ENCODE results near the gene CYP1A1. TPM values are rescaled to one million over a fixed set of nuclear protein-coding genes. Genes with fewer than 3 reads are reported as not detected.
A peak's percentile ranks its signal among the peaks of the same experiment; 100 is the strongest.

Gene CYP1A1
- total RNA-seq: 0.37 and 0.48 TPM in 2 replicates

GRCh38 chr15:74725225-74725774 lies at the start of gene CYP1A1:
TSS of gene CYP1A1 (minus strand) at chr15:74725528. CDS start at chr15:74723097, 2,431 bp downstream.
- Mint-ChIP-seq H3K9me3 (no peaks in the 10 kb centered on the region), H3K4me3 (ENCODE audit: low read depth) (peak within 1 kb of the TSS; percentile 71), H3K4me1 (ENCODE audit: low read depth) (peaks cover 9% of the 10 kb centered on the region), H3K27ac (no peak within 1 kb of the TSS), H3K27me3 (ENCODE audit: low read depth) (peaks cover 13% of the 10 kb centered on the region), H3K36me3 (ENCODE audit: low read depth) (no peaks in the 10 kb centered on the region)
- intact Hi-C loops (cut with micrococcal nuclease): no loop called here
- DNase-seq (ENCODE audit: low spot score): no peak

GRCh38 chr15:74773731-74774252 lies 48.5 kb upstream of the CYP1A1 start:
- Mint-ChIP-seq H3K4me1 (ENCODE audit: low read depth) (peaks cover 64% of the 10 kb centered on the region), H3K4me3 (ENCODE audit: low read depth) (no peak overlapping the region), H3K27ac (peak overlapping the region; percentile 55), H3K36me3 (ENCODE audit: low read depth) (no peaks in the 10 kb centered on the region), H3K9me3 (no peaks in the 10 kb centered on the region), H3K27me3 (ENCODE audit: low read depth) (no peaks in the 10 kb centered on the region)
- intact Hi-C loops (cut with micrococcal nuclease): no loop called here
- no peak for DNase-seq (ENCODE audit: low spot score)

GRCh38 chr15:74773329-74773728 lies 48.0 kb upstream of the CYP1A1 start:
- no peaks in the 10 kb centered on the region for H3K36me3 Mint-ChIP-seq (ENCODE audit: low read depth)
- no peaks in the 10 kb centered on the region for H3K27me3 Mint-ChIP-seq (ENCODE audit: low read depth)
- no peak overlapping the region for H3K4me3 Mint-ChIP-seq (ENCODE audit: low read depth)
- peak overlapping the region; percentile 55 for H3K27ac Mint-ChIP-seq
- no peak for DNase-seq (ENCODE audit: low spot score)
- peaks cover 62% of the 10 kb centered on the region for H3K4me1 Mint-ChIP-seq (ENCODE audit: low read depth)
- no peaks in the 10 kb centered on the region for H3K9me3 Mint-ChIP-seq
- intact Hi-C loops (cut with micrococcal nuclease): no loop called here

- no peaks in the 10 kb centered on the region for H3K9me3 Mint-ChIP-seq
- H3K36me3 Mint-ChIP-seq (ENCODE audit: low read depth): no peaks in the 10 kb centered on the region
- H3K27me3 Mint-ChIP-seq (ENCODE audit: low read depth): no peaks in the 10 kb centered on the region
- no peak for DNase-seq (ENCODE audit: low spot score)
- H3K4me3 Mint-ChIP-seq (ENCODE audit: low read depth): no peak overlapping the region
- H3K27ac Mint-ChIP-seq: no peak overlapping the region
- peaks cover 33% of the 10 kb centered on the region for H3K4me1 Mint-ChIP-seq (ENCODE audit: low read depth)
- intact Hi-C loops (cut with micrococcal nuclease): loop anchor here (2.0 kb wide), 1 partner anchor 72 kb away; the partner anchor contains the start of gene ULK3
Observed at GRCh38 chr15:74770211-74770903, 45.0 kb upstream of the CYP1A1 start.

- intact Hi-C loops (cut with micrococcal nuclease): loop anchor here (1.0 to 2.0 kb wide), 3 partner anchors 73 to 394 kb away; partner anchors contain the start of gene ULK3
- H3K9me3 Mint-ChIP-seq: no peaks in the 10 kb centered on the region
- H3K4me1 Mint-ChIP-seq (ENCODE audit: low read depth): peaks cover 28% of the 10 kb centered on the region
- H3K27ac Mint-ChIP-seq: no peak overlapping the region
- DNase-seq (ENCODE audit: low spot score): no peak
- no peaks in the 10 kb centered on the region for H3K27me3 Mint-ChIP-seq (ENCODE audit: low read depth)
- H3K4me3 Mint-ChIP-seq (ENCODE audit: low read depth): no peak overlapping the region
- H3K36me3 Mint-ChIP-seq (ENCODE audit: low read depth): no peaks in the 10 kb centered on the region
Observed at GRCh38 chr15:74769463-74770025, 44.2 kb upstream of the CYP1A1 start.

- H3K4me1 Mint-ChIP-seq (ENCODE audit: low read depth): peaks cover 23% of the 10 kb centered on the region
- no peaks in the 10 kb centered on the region for H3K9me3 Mint-ChIP-seq
- no peaks in the 10 kb centered on the region for H3K36me3 Mint-ChIP-seq (ENCODE audit: low read depth)
- no peaks in the 10 kb centered on the region for H3K27me3 Mint-ChIP-seq (ENCODE audit: low read depth)
- no peak overlapping the region for H3K27ac Mint-ChIP-seq
- intact Hi-C loops (cut with micrococcal nuclease): loop anchor here (1.0 kb wide), 2 partner anchors 134 to 394 kb away; no protein-coding TSS in a partner anchor
- DNase-seq (ENCODE audit: low spot score): peak; percentile 45
- H3K4me3 Mint-ChIP-seq (ENCODE audit: low read depth): no peak overlapping the region
Observed at GRCh38 chr15:74768771-74769342, 43.5 kb upstream of the CYP1A1 start.

GRCh38 chr15:74768099-74768770 lies 42.9 kb upstream of the CYP1A1 start:
- peaks cover 21% of the 10 kb centered on the region for H3K4me1 Mint-ChIP-seq (ENCODE audit: low read depth)
- no peaks in the 10 kb centered on the region for H3K9me3 Mint-ChIP-seq
- intact Hi-C loops (cut with micrococcal nuclease): no loop called here
- DNase-seq (ENCODE audit: low spot score): no peak
- H3K36me3 Mint-ChIP-seq (ENCODE audit: low read depth): no peaks in the 10 kb centered on the region
- H3K4me3 Mint-ChIP-seq (ENCODE audit: low read depth): no peak overlapping the region
- no peaks in the 10 kb centered on the region for H3K27me3 Mint-ChIP-seq (ENCODE audit: low read depth)
- H3K27ac Mint-ChIP-seq: no peak overlapping the region

- Mint-ChIP-seq H3K36me3 (ENCODE audit: low read depth) (no peaks in the 10 kb centered on the region), H3K27ac (no peak overlapping the region), H3K9me3 (no peaks in the 10 kb centered on the region), H3K4me1 (ENCODE audit: low read depth) (peaks cover 15% of the 10 kb centered on the region), H3K27me3 (ENCODE audit: low read depth) (no peaks in the 10 kb centered on the region), H3K4me3 (ENCODE audit: low read depth) (no peak overlapping the region)
- no peak for DNase-seq (ENCODE audit: low spot score)
- intact Hi-C loops (cut with micrococcal nuclease): no loop called here
Observed at GRCh38 chr15:74767167-74768098, 42.1 kb upstream of the CYP1A1 start.

GRCh38 chr15:74763416-74763815 lies 38.1 kb upstream of the CYP1A1 start:
- Mint-ChIP-seq H3K27ac (no peak overlapping the region), H3K4me1 (ENCODE audit: low read depth) (no peaks in the 10 kb centered on the region), H3K27me3 (ENCODE audit: low read depth) (no peaks in the 10 kb centered on the region), H3K4me3 (ENCODE audit: low read depth) (no peak overlapping the region), H3K36me3 (ENCODE audit: low read depth) (no peaks in the 10 kb centered on the region), H3K9me3 (no peaks in the 10 kb centered on the region)
- DNase-seq (ENCODE audit: low spot score): no peak
- intact Hi-C loops (cut with micrococcal nuclease): no loop called here

- intact Hi-C loops (cut with micrococcal nuclease): no loop called here
- Mint-ChIP-seq H3K27ac (no peak overlapping the region), H3K4me1 (ENCODE audit: low read depth) (no peaks in the 10 kb centered on the region), H3K36me3 (ENCODE audit: low read depth) (no peaks in the 10 kb centered on the region), H3K9me3 (no peaks in the 10 kb centered on the region), H3K27me3 (ENCODE audit: low read depth) (no peaks in the 10 kb centered on the region), H3K4me3 (ENCODE audit: low read depth) (no peak overlapping the region)
- no peak for DNase-seq (ENCODE audit: low spot score)
Observed at GRCh38 chr15:74762791-74763150, 37.4 kb upstream of the CYP1A1 start.

GRCh38 chr15:74758736-74759135 lies 33.4 kb upstream of the CYP1A1 start:
- Mint-ChIP-seq H3K36me3 (ENCODE audit: low read depth) (no peaks in the 10 kb centered on the region), H3K27ac (no peak overlapping the region), H3K9me3 (no peaks in the 10 kb centered on the region), H3K4me1 (ENCODE audit: low read depth) (no peaks in the 10 kb centered on the region), H3K27me3 (ENCODE audit: low read depth) (no peaks in the 10 kb centered on the region), H3K4me3 (ENCODE audit: low read depth) (no peak overlapping the region)
- intact Hi-C loops (cut with micrococcal nuclease): no loop called here
- no peak for DNase-seq (ENCODE audit: low spot score)

Data from activated T-helper 2 cell treated with anti-CD3 and anti-CD28 coated beads, Interferon-gamma antibody, Interleukin-2, Interleukin-4, amounts not matched to agents 10 μg/mL and 5 μg/mL and 100 μg/mL, durations not matched to agents 14 hours and 24 hours and 36 hours (primary cell).